GM18951 (cell line): ENCODE measurements around the gene KCTD7.
"Not testable (repeated sequence)": the region's sequence is repeated elsewhere in the genome, so short reads cannot be mapped to it uniquely, and the experiment has no call there.

Experiments
- POLR2A ChIP-seq: IDR thresholded peaks from 4 replicates; pipeline ENCODE4 v1.6.1; 2011; ENCODE audit warnings: mild to moderate bottlenecking; ENCODE audit not compliant: insufficient read length, insufficient read depth; ENCODE audit errors: extremely low read depth
- in situ Hi-C: fragments of 300-500 bp; cut with MboI; formaldehyde crosslinking; loops from one replicate; pipeline ENCODE4 v1.12.0; 2022; ENCODE audit warnings: low sequenced_read_pairs, mixed read lengths, inconsistent platforms; ENCODE audit not compliant: unreplicated experiment

The KCTD7 gene

GRCh38 chr7:66597461-66597860 is 31.2 kb upstream of the KCTD7 start:
- in situ Hi-C loops: no loop called here

GRCh38 chr7:66602159-66602558 is 26.5 kb upstream of the KCTD7 start:
- no peak for TF ChIP-seq POLR2A
- in situ Hi-C loops: no loop called here

More at GRCh38 chr7:66597461-66597860, 31.2 kb upstream of the KCTD7 start:
- no peak for TF ChIP-seq POLR2A

DNA sequence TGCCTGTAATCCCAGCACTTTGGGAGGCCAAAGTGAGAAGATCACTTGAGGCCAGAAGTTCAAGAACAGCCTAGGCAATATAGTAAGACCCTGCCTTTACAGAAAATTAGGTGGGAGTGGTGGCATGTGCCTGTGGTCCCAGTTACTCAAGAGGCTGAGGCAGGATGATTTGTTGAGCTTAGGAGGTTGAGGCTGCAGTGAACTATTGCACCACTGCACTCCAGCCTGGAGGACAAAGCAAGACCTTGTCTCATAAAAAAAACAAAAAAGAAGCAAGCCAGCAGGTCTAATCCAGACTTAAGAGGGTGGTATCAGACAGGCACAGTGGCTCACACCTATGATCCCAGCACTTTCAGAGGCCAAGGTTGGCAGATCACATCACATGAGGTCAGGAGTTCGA is 24.5 kb upstream of the KCTD7 start:
- TF ChIP-seq POLR2A: no peak
- in situ Hi-C loops: no loop called here

GRCh38 chr7:66606540-66607291 is 22.0 kb upstream of the KCTD7 start:
- in situ Hi-C loops: not testable (repeated sequence)

DNA sequence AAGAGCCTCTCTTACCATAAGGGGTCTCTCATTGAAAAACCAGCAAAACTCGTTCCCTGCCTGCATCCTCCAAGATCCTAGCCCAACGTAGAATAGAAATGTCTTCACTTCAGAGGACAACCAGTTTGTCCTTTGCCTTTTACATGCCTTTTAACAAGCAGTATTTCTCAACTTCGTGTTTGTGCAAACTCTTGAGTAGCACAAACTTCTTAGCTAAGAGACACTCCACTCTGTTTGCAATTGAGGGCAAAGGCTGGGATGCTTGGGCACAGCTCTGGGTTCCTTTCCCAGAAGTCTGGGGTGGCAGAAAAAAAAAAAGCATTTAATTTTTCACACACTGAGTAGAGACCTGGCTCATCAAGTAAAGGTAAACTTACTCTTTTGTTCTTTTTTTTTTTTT is 19.5 kb upstream of the KCTD7 start:
- in situ Hi-C loops: no loop called here
- no peak for TF ChIP-seq POLR2A

GRCh38 chr7:66614596-66614995 is 14.1 kb upstream of the KCTD7 start:
- in situ Hi-C loops: not testable (repeated sequence)

GRCh38 chr7:66615699-66616098 is 13.0 kb upstream of the KCTD7 start:
- TF ChIP-seq POLR2A: no peak
- in situ Hi-C loops: no loop called here

GRCh38 chr7:66617295-66617694 is 11.4 kb upstream of the KCTD7 start:
- in situ Hi-C loops: no loop called here
- no peak for TF ChIP-seq POLR2A

DNA sequence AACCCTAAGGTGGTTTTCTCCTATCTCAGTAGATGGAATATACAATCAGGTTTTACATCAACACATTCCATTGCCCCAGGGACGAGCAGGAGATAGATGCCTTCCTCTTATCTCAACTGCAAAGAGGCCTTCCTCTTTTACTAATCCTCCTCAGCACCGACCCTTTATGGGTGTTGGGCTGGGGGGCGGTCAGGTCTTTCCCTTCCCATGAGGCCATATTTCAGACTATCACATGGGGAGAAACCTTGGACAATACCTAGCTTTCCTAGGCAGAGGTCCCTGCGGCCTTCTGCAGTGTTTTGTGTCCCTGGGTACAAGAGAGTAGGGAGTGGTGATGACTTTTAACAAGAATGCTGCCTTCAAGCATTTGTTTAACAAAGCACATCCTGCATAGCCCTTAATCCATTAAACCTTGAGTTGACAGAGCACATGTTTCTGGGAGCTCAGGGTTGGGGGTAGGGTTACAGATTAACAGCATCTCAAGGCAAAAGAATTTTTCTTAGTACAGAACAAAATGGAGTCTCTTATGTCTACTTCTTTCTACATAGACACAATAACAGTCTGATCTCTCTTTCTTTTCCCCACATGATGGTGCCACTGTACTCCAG is 9.2 kb upstream of the KCTD7 start:
- in situ Hi-C loops: not testable (repeated sequence)

- no peak for TF ChIP-seq POLR2A
- in situ Hi-C loops: no loop called here
Measured at GRCh38 chr7:66626331-66626934, 2.2 kb upstream of the KCTD7 start.

DNA sequence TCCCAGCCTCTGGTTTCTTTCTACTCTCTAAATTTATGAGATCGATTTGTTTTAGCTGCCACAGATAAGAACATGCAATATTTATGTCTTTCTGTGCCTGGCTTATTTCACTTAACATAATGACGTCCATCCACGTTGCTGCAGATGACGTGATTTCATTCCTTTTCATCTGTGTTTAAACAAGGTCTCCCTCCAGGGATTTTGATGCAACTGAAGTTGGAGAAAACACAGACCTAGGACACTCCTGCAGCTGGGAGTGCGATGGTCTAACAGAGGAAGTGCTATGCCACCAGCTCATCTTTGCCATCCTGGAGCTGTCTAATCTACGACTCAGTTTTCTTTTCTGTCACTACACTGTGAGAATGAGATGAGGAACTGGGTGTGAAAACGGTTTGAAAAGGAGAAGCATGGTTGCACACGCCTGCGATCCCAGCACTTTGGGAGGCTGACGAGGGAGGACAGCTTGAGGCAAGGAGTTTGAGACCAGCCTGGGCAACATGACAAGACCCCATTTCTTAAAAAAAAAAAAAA is 1.5 kb upstream of the KCTD7 start:
- in situ Hi-C loops: no loop called here
- no peak for TF ChIP-seq POLR2A

DNA sequence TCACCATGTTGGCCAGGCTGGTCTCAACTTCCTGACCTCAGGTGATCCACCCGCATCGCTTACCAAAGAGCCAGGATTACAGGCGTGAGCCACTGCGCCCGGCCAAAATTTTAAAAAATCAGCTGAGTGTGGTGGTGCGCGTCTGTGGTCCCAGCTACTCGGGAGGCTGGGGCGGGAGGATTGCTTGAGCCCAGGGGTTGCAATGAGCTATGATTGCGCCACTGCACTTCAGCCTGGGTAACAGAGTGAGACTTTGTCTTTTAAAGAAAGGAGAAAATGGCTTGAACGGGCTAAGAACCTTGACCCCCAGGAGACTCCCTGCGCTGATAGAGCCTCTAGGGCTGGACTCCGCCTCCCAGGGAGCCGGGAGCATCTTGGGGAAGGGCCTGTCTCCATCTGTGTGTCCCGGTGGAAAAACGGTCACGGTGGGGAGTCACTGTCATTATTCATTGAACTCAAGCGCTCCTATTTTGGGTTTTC is 760 bp upstream of the KCTD7 start:
- no peak for TF ChIP-seq POLR2A
- in situ Hi-C loops: no loop called here

DNA sequence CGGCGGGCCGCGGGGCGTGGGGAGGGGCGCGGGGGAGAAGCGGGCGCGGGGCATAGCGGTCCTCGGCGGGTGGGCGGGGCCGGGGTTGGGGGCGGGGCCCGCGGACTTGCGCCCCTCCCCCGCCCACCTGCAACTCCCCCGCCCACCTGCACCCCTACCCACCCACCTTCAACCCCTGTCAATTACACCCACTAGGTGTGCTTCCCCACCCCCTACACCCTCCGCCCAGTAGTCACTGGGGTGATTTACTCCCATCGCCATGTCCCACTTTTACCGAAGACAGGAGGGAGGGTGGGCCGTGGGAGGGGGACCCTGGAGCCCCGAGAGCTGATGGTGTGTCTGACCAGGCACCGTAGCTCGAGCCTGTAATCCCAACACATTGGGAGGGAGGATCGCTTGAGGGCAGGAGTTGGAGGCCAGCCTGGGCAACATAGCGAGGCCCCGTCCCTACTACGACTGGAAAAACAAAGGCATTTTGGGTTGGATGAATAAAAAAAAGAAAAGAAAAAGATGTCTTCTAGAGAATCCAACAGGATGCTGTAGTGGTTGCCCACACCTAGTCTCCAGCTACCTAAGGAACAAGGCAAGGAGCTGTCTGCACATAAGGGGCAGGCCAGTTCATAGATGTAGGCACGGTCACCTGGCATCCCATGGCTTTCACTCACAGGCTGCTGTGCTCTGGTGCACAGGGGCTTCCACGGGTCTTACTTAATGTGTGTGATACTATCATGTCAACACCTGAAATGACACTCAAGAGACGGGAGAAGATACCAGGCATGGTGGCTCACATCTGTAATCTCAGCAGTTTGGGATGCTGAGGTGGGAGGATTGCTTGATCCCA is 761 bp downstream of the KCTD7 start:
- in situ Hi-C loops: no loop called here
- TF ChIP-seq POLR2A: no peak
